Duodenal mucosa (tissue), 2 donors: ENCODE measurements around the gene MNAT1.

Source experiments
- H3K27ac ChIP-seq: one replicate; pipeline ENCODE4 v1.7.0; 2013; ENCODE audit warnings: low read depth, low read length
- H3K27me3 ChIP-seq, 2 donors: one replicate each; pipeline ENCODE4 v1.7.0; 2013; ENCODE audit warnings: low read length in 2 of 2, control low read depth in 1 of 2; ENCODE audit not compliant: insufficient read depth in 2 of 2, control insufficient read depth in 1 of 2
- H3K36me3 ChIP-seq, 2 donors: one replicate each; pipeline ENCODE4 v1.7.0; 2013; ENCODE audit warnings: low read length in 2 of 2, control low read depth in 1 of 2; ENCODE audit not compliant: insufficient read depth in 2 of 2, control insufficient read depth in 1 of 2
- H3K4me1 ChIP-seq, 2 donors: one replicate each; pipeline ENCODE4 v1.7.0; 2013; ENCODE audit warnings: low read length in 2 of 2, control low read depth in 1 of 2; ENCODE audit not compliant: insufficient read depth in 2 of 2, control insufficient read depth in 1 of 2
- H3K4me3 ChIP-seq, 2 donors: one replicate each; pipeline ENCODE4 v1.7.0; 2013; ENCODE audit warnings: low read length in 2 of 2, low read depth in 1 of 2
- H3K9ac ChIP-seq, 2 donors: one replicate each; pipeline ENCODE4 v1.7.0; 2013; ENCODE audit warnings: low read length in 2 of 2, low read depth in 1 of 2
- H3K9me3 ChIP-seq, 2 donors: one replicate each; pipeline ENCODE4 v1.7.0; 2013; ENCODE audit warnings: low read length in 2 of 2, control low read depth in 1 of 2; ENCODE audit not compliant: control insufficient read depth in 1 of 2

Gene MNAT1

DNA sequence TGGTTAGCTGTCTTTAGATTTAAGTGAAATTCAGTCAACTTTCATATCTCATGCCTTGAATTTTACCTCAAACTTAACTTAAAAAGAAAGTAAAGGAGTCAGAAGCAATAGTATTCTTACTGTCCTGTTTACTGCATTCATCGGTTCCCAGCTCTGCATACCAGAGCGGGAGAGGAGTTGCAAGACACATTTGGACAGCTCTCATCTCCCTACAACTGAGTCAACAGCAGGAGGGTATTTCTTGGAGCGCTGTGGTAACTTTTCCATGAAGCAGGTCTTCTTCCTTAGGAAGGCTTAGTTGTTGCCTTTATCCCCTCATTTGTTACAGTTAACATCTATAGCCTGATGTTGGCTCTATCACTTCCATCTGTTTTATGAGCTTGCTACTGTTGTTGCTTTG is 181.2 kb downstream of the MNAT1 start:
- Histone ChIP-seq H3K4me3 (no peak overlapping the region), H3K9me3 (no peaks in the 10 kb centered on the region), H3K4me1 (no peaks in the 10 kb centered on the region), H3K9ac (no peak overlapping the region), H3K27me3 (no peaks in the 10 kb centered on the region), H3K27ac (no peak overlapping the region), H3K36me3 (no peaks in the 10 kb centered on the region)

DNA sequence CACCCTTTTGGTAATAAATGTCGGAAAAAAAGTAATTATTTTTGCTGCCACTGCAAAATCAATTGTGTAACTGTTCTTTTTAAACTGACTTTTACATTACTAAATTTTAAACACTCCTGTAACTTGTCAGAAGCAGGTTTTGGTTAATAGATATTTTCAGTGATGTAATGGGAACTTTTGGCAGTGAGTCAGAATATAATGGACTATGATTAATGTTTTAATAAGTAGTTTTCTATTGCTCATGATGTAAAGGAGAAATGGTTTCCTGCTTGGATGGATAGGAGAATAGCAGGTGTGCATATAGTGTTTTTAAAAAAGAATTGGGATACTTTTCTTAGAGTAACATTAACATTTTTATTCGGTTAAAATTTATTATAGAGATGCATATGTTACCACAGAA is 187.5 kb downstream of the MNAT1 start:
- H3K27ac ChIP-seq, result no peak overlapping the region
- H3K36me3 ChIP-seq, result no peaks in the 10 kb centered on the region
- H3K9ac ChIP-seq, result no peak overlapping the region
- H3K4me3 ChIP-seq, result no peak overlapping the region
- H3K27me3 ChIP-seq, result no peaks in the 10 kb centered on the region
- no peaks in the 10 kb centered on the region for H3K9me3 ChIP-seq
- H3K4me1 ChIP-seq, result no peaks in the 10 kb centered on the region

DNA sequence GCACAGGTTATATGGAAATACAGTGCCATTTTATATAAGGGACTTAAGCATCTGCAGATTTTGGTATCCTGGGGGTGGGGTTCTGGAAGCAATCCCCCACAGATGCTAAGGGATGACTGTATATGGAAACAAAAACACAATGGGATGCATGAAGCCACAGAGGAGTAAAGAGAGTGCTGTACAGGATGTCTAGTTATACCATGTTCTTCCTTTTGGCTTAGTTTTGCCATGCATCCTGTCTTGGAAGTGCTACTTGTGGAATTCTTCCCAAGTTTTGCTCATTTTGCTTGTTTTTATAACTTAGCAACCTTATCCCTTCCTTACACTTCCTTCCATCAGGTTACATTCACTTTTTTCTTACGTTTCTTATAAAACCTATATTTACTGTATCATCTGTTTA is 190.7 kb downstream of the MNAT1 start:
- Histone ChIP-seq H3K4me3 (no peak overlapping the region), H3K36me3 (no peaks in the 10 kb centered on the region), H3K4me1 (no peaks in the 10 kb centered on the region), H3K9ac (no peak overlapping the region), H3K27me3 (no peaks in the 10 kb centered on the region), H3K9me3 (no peaks in the 10 kb centered on the region), H3K27ac (no peak overlapping the region)

DNA sequence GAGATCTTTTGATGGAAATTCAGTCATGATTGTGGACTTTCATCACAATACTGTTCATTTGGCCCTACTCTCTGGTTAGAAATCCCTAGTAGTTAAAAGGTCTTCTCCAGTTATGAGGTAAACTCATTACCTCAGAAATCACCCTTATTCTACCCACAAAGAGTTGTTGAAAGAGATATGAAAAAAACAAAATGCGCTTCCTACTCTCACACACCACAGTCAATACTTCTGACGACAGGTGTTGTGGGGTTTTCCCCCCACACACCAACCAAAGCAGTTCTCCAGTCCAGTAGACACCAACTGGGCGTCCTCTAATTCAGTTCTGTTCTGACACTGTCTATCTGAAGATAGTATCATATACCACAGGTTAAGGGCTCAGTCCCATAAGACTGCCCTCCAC is 191.4 kb downstream of the MNAT1 start:
- no peak overlapping the region for H3K27ac ChIP-seq
- H3K36me3 ChIP-seq, result no peaks in the 10 kb centered on the region
- no peaks in the 10 kb centered on the region for H3K27me3 ChIP-seq
- H3K4me1 ChIP-seq, result no peaks in the 10 kb centered on the region
- H3K9me3 ChIP-seq, result no peaks in the 10 kb centered on the region
- H3K4me3 ChIP-seq, result no peak overlapping the region
- no peak overlapping the region for H3K9ac ChIP-seq

DNA sequence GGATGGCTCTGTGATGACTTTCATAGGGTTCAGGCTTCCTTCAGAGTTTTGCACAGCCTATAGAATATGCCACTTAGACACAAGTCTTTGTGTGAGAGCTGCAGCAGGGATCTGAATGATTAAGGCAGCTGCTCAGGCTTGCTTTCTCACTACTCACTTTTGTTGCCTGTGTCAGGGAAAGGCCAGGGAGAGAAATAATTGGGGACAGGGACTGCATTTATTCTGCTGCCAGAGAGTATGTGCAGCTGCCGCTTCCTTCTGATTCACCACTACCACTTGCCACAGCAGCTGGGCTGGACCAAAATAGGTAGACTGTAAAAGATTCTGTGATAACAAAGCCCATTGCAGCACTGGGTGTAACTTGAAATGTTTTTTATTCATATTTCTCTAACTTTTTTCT is 196.7 kb downstream of the MNAT1 start:
- Histone ChIP-seq H3K27me3 (no peaks in the 10 kb centered on the region), H3K4me3 (no peak overlapping the region), H3K9ac (no peak overlapping the region), H3K4me1 (peaks cover 0 to 6% of the 10 kb centered on the region in 2 donors), H3K27ac (no peak overlapping the region), H3K36me3 (no peaks in the 10 kb centered on the region), H3K9me3 (no peaks in the 10 kb centered on the region)

DNA sequence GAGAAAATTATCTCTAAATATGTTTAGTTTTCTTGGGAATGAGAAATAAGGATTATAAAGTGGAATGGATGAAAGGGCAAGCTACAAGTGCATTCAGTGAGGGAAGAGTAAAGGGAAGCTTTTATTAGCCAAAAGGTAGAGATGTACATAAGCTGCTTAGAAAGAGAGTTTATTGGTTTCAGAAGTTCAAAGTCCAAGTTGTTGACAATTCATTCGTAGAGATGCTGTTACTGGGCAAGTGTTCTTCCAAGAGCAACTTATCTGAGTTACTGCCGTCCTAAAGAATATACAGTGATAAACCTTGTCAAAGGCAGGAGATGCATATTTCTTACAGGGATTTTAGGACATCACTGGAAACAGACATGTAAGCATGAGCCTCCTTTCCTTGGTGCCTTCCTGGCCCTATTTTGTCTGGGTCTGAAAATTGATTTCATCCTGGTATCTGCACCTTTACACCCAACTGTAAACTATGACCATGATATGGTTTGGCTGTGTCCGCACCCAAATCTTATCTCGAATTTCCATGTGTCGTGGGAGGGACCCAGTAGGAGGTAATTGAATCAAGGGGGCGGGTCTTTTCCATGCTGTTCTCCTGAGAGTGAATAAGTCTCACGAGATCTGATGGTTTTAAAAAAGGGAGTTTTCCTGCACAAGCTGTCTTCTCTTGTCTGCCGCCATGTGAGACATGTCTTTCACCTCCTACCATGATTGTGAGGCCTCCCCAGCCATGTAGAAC is 199.5 kb downstream of the MNAT1 start:
- peaks cover 0 to 6% of the 10 kb centered on the region in 2 donors for H3K4me1 ChIP-seq
- H3K36me3 ChIP-seq, result no peaks in the 10 kb centered on the region
- H3K27ac ChIP-seq, result no peak overlapping the region
- H3K4me3 ChIP-seq, result no peak overlapping the region
- H3K9ac ChIP-seq, result no peak overlapping the region
- H3K9me3 ChIP-seq, result no peaks in the 10 kb centered on the region
- H3K27me3 ChIP-seq, result no peaks in the 10 kb centered on the region

DNA sequence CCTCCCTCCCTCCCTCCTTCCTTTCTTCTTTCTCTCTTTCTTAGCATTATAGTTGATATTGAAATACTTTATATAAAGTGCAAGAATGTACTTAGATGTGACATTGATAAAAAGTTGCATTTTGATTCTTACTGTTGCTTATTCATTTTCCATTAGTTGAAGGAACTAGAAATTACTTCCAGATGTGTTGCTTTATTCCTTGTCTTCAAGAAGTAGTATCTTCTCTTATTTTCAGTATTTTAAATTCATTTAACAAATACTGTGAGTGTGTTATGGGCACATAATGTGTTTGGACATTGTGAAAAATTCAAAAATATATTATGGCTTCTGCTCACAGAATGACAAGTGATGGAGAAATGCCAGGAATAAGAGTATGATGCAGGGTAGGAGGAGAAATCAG is 200.8 kb downstream of the MNAT1 start:
- peaks cover 0 to 6% of the 10 kb centered on the region in 2 donors for H3K4me1 ChIP-seq
- H3K9me3 ChIP-seq, result no peaks in the 10 kb centered on the region
- H3K9ac ChIP-seq, result no peak overlapping the region
- H3K27ac ChIP-seq, result no peak overlapping the region
- no peaks in the 10 kb centered on the region for H3K36me3 ChIP-seq
- H3K4me3 ChIP-seq, result no peak overlapping the region
- no peaks in the 10 kb centered on the region for H3K27me3 ChIP-seq

DNA sequence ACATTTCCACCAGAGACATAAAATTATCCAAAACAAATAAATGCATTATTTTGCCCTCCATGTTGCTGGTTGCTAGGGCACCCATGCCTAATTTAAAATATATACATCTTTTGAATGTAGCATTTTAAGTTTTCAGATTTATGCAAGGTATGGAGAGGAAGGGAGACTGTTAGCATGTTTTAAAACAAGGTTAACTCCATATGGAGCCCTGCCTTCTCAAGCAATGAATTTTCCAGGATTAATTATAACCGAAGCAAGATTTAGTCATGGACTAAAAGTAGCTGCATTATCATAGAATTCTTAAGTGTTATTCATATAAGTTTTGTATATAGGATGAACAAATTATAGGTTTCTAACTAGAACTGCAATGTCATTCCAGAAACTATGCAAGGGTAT is 209.1 kb downstream of the MNAT1 start:
- H3K9ac ChIP-seq, result no peak overlapping the region
- H3K4me1 ChIP-seq, result no peaks in the 10 kb centered on the region
- H3K27me3 ChIP-seq, result no peaks in the 10 kb centered on the region
- H3K36me3 ChIP-seq, result no peaks in the 10 kb centered on the region
- no peaks in the 10 kb centered on the region for H3K9me3 ChIP-seq
- no peak overlapping the region for H3K4me3 ChIP-seq
- H3K27ac ChIP-seq, result no peak overlapping the region

DNA sequence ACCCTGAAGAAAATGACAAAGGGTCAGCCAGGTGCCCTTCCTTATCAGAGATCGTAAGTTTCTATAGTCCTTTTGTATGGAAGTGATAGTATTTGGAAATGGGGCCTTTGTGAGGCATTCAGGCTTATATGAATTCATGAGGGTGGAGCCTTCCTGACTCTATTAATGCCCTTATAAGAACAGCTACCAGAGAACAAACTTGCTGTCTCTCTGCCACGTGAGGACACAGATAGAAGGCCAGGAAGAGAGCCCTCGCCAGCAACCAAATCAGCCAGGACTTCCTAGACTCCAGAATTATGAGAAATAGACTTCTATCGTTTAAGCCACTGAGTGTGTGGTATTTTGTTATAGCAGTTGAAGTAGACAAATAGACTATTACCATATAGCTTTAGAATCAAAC is 209.6 kb downstream of the MNAT1 start:
- Histone ChIP-seq H3K36me3 (no peaks in the 10 kb centered on the region), H3K27me3 (no peaks in the 10 kb centered on the region), H3K9me3 (no peaks in the 10 kb centered on the region), H3K27ac (no peak overlapping the region), H3K4me1 (no peaks in the 10 kb centered on the region), H3K9ac (no peak overlapping the region), H3K4me3 (no peak overlapping the region)

DNA sequence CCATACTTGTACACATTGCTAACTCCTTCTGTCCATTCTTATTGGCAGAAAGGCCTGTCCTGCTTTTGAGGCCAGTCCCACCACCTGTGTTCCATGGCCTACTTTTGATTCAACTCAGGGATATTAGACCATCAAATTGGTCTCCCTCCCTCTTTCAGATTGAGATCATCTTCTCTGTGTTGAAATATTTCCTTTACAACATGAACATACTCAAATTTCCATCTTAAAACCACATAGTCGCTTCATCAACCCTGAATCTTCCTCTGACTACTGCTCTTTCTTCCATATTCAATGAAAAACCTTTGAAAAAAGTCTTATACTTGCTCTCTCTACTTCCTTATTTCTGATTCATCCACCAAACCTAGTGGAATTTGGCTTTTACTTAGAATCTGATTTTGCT is 211.4 kb downstream of the MNAT1 start:
- Histone ChIP-seq H3K4me1 (no peaks in the 10 kb centered on the region), H3K9ac (no peak overlapping the region), H3K36me3 (no peaks in the 10 kb centered on the region), H3K27ac (no peak overlapping the region), H3K4me3 (no peak overlapping the region), H3K27me3 (no peaks in the 10 kb centered on the region), H3K9me3 (no peaks in the 10 kb centered on the region)

DNA sequence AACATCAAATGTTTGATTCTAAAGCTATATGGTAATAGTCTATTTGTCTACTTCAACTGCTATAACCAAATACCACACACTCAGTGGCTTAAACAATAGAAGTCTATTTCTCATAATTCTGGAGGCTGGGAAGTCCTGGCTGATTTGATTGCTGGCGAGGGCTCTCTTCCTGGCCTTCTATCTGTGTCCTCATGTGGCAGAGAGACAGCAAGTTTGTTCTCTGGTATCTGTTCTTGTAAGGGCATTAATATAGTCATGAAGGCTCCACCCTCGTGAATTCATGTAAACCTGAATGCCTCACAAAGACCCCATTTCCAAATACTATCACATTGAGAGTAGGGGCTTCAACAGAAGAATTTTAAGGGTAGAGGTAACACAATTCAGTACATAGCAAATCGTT is 212.2 kb downstream of the MNAT1 start:
- Histone ChIP-seq H3K4me1 (no peaks in the 10 kb centered on the region), H3K27ac (no peak overlapping the region), H3K4me3 (no peak overlapping the region), H3K36me3 (no peaks in the 10 kb centered on the region), H3K27me3 (no peaks in the 10 kb centered on the region), H3K9me3 (no peaks in the 10 kb centered on the region), H3K9ac (no peak overlapping the region)
